ENCODE data around the gene YJEFN3.

YJEFN3 gene

GRCh38 chr19:19504754-19505668, 23.7 kb upstream of the YJEFN3 start:
- no peaks in the 10 kb centered on the region for H3K27me3 ChIP-seq (ENCODE audit: low read depth)
- in situ Hi-C loops (cut with MboI; ENCODE audit: low sequenced_read_pairs) = no loop called here
- peaks cover 64% of the 10 kb centered on the region for H3K36me3 ChIP-seq (replicated peaks)
- no peaks in the 10 kb centered on the region for H3K4me1 ChIP-seq
- DNase-seq (ENCODE audit: low spot score in 2 of 2) = no peak
- no peaks in the 10 kb centered on the region for H3K9me3 ChIP-seq
- H3K4me3 ChIP-seq = no peak overlapping the region

- peaks cover 58% of the 10 kb centered on the region for H3K36me3 ChIP-seq (replicated peaks)
- no peak for DNase-seq (ENCODE audit: low spot score in 2 of 2)
- H3K27me3 ChIP-seq (ENCODE audit: low read depth) = no peaks in the 10 kb centered on the region
These were observed 22.9 kb upstream of the YJEFN3 start for GRCh38 chr19:19505669-19506326.

GRCh38 chr19:19506592-19506991, 22.1 kb upstream of the YJEFN3 start:
- H3K4me1 ChIP-seq = no peaks in the 10 kb centered on the region
- in situ Hi-C loops (cut with MboI; ENCODE audit: low sequenced_read_pairs) = no loop called here
- H3K27me3 ChIP-seq (ENCODE audit: low read depth) = no peaks in the 10 kb centered on the region
- H3K4me3 ChIP-seq = no peak overlapping the region
- peaks cover 50% of the 10 kb centered on the region for H3K36me3 ChIP-seq (replicated peaks)
- H3K9me3 ChIP-seq = no peaks in the 10 kb centered on the region
- no peak for DNase-seq (ENCODE audit: low spot score in 2 of 2)

More at GRCh38 chr19:19505669-19506326, 22.9 kb upstream of the YJEFN3 start:
- in situ Hi-C loops (cut with MboI; ENCODE audit: low sequenced_read_pairs) = no loop called here
- Histone ChIP-seq H3K9me3 (no peaks in the 10 kb centered on the region), H3K4me3 (no peak overlapping the region), H3K4me1 (no peaks in the 10 kb centered on the region)

GRCh38 chr19:19507354-19507753, 21.4 kb upstream of the YJEFN3 start:
- Histone ChIP-seq H3K4me1 (no peaks in the 10 kb centered on the region), H3K9me3 (no peaks in the 10 kb centered on the region), H3K36me3 (replicated peaks) (peaks cover 42% of the 10 kb centered on the region), H3K27me3 (ENCODE audit: low read depth) (no peaks in the 10 kb centered on the region), H3K4me3 (no peak overlapping the region)
- in situ Hi-C loops (cut with MboI; ENCODE audit: low sequenced_read_pairs) = no loop called here
- DNase-seq (ENCODE audit: low spot score in 2 of 2) = no peak

GRCh38 chr19:19508217-19508616, 20.5 kb upstream of the YJEFN3 start:
- in situ Hi-C loops (cut with MboI; ENCODE audit: low sequenced_read_pairs) = no loop called here
- Histone ChIP-seq H3K36me3 (replicated peaks) (peaks cover 34% of the 10 kb centered on the region), H3K27me3 (ENCODE audit: low read depth) (no peaks in the 10 kb centered on the region), H3K4me3 (no peak overlapping the region), H3K4me1 (no peaks in the 10 kb centered on the region), H3K9me3 (no peaks in the 10 kb centered on the region)
- no peak for DNase-seq (ENCODE audit: low spot score in 2 of 2)

GRCh38 chr19:19510432-19510831, 18.3 kb upstream of the YJEFN3 start:
- no peaks in the 10 kb centered on the region for H3K9me3 ChIP-seq
- in situ Hi-C loops (cut with MboI; ENCODE audit: low sequenced_read_pairs) = no loop called here
- H3K27me3 ChIP-seq (ENCODE audit: low read depth) = no peaks in the 10 kb centered on the region
- peaks cover 1% of the 10 kb centered on the region; the same call in 1 of the 2 replicates for H3K4me1 ChIP-seq
- H3K36me3 ChIP-seq (replicated peaks) = peaks cover 14% of the 10 kb centered on the region
- no peak for DNase-seq (ENCODE audit: low spot score in 2 of 2)
- H3K4me3 ChIP-seq = no peak overlapping the region

- Histone ChIP-seq H3K4me3 (no peak overlapping the region), H3K9me3 (no peaks in the 10 kb centered on the region), H3K4me1 (peaks cover 10% of the 10 kb centered on the region), H3K36me3 (replicated peaks) (no peaks in the 10 kb centered on the region), H3K27me3 (ENCODE audit: low read depth) (no peaks in the 10 kb centered on the region)
- in situ Hi-C loops (cut with MboI; ENCODE audit: low sequenced_read_pairs) = no loop called here
- DNase-seq (ENCODE audit: low spot score in 2 of 2) = no peak
These were observed 15.0 kb upstream of the YJEFN3 start for GRCh38 chr19:19513682-19514081.

- DNase-seq (ENCODE audit: low spot score in 2 of 2) = no peak
- Histone ChIP-seq H3K4me3 (no peak overlapping the region), H3K36me3 (replicated peaks) (peaks cover 1% of the 10 kb centered on the region; the same call in 1 of the 2 replicates), H3K9me3 (no peaks in the 10 kb centered on the region), H3K4me1 (peaks cover 10% of the 10 kb centered on the region), H3K27me3 (ENCODE audit: low read depth) (no peaks in the 10 kb centered on the region)
- in situ Hi-C loops (cut with MboI; ENCODE audit: low sequenced_read_pairs) = no loop called here
These were observed 14.5 kb upstream of the YJEFN3 start for GRCh38 chr19:19514215-19514657.

GRCh38 chr19:19514881-19515641, 13.7 kb upstream of the YJEFN3 start, which contains the start of gene TSSK6:
TSSK6 (minus strand) TSS chr19:19515548; CDS start chr19:19515427, 121 bp downstream.
- Histone ChIP-seq H3K36me3 (replicated peaks) (peaks cover 7% of the 10 kb centered on the region), H3K27me3 (ENCODE audit: low read depth) (no peaks in the 10 kb centered on the region), H3K9me3 (no peaks in the 10 kb centered on the region), H3K4me3 (peak within 1 kb of the TSS; percentile 82), H3K4me1 (peaks cover 10% of the 10 kb centered on the region)
- DNase-seq (ENCODE audit: low spot score in 2 of 2) = no peak
- in situ Hi-C loops (cut with MboI; ENCODE audit: low sequenced_read_pairs) = no loop called here

GRCh38 chr19:19515642-19516519, 12.8 kb upstream of the YJEFN3 start, which contains the start of gene NDUFA13:
NDUFA13 (plus strand) TSS chr19:19516225; CDS start chr19:19516239, 14 bp downstream.
- H3K27me3 ChIP-seq (ENCODE audit: low read depth) = no peaks in the 10 kb centered on the region

GRCh38 chr19:19517235-19517619, 11.5 kb upstream of the YJEFN3 start:
- H3K27me3 ChIP-seq (ENCODE audit: low read depth) = no peaks in the 10 kb centered on the region
- no peak for DNase-seq (ENCODE audit: low spot score in 2 of 2)
- in situ Hi-C loops (cut with MboI; ENCODE audit: low sequenced_read_pairs) = no loop called here
- H3K4me3 ChIP-seq = peak overlapping the region; percentile 82
- no peaks in the 10 kb centered on the region for H3K9me3 ChIP-seq
- H3K36me3 ChIP-seq (replicated peaks) = peaks cover 17% of the 10 kb centered on the region
- peaks cover 10% of the 10 kb centered on the region for H3K4me1 ChIP-seq

More at GRCh38 chr19:19515642-19516519, 12.8 kb upstream of the YJEFN3 start, which contains the start of gene NDUFA13:
- peaks cover 14% of the 10 kb centered on the region for H3K36me3 ChIP-seq (replicated peaks)
- H3K4me3 ChIP-seq = peak within 1 kb of the TSS; percentile 82
- DNase-seq (ENCODE audit: low spot score in 2 of 2) = peak; percentile 80 to 95
- peaks cover 10% of the 10 kb centered on the region for H3K4me1 ChIP-seq
- H3K9me3 ChIP-seq = no peaks in the 10 kb centered on the region
- in situ Hi-C loops (cut with MboI; ENCODE audit: low sequenced_read_pairs) = no loop called here

- Histone ChIP-seq H3K4me1 (peaks cover 6% of the 10 kb centered on the region; the same call in 1 of the 2 replicates), H3K9me3 (no peaks in the 10 kb centered on the region), H3K4me3 (no peak overlapping the region), H3K36me3 (replicated peaks) (peaks cover 35% of the 10 kb centered on the region), H3K27me3 (ENCODE audit: low read depth) (no peaks in the 10 kb centered on the region)
- in situ Hi-C loops (cut with MboI; ENCODE audit: low sequenced_read_pairs) = no loop called here
- no peak for DNase-seq (ENCODE audit: low spot score in 2 of 2)
These were observed 7.7 kb upstream of the YJEFN3 start for GRCh38 chr19:19520989-19521388.

Data from HAP-1 (cell line).